Ascending aorta (tissue), 2 donors: Measurements from ENCODE around the gene MGMT. TPM values are rescaled to one million over a fixed set of nuclear protein-coding genes. Genes with fewer than 3 reads are reported as not detected.

ENCODE experiments used
- DNase-seq, 2 donors: peaks; one replicate each; pipeline ENCODE4 v3.0.0-alpha.2; 2019; ENCODE audit warnings: low spot score in 2 of 2
- H3K27ac ChIP-seq, 2 donors: fragments of 200-600 bp; sonication (generic); one replicate each; pipeline ENCODE4 v1.5.1; 2016 to 2017; ENCODE audit warnings: mild to moderate bottlenecking in 1 of 2
- H3K27me3 ChIP-seq: fragments of 200-600 bp; sonication (generic); one replicate; pipeline ENCODE4 v1.5.1; 2017
- H3K36me3 ChIP-seq, 2 donors: fragments of 200-600 bp; sonication (generic); one replicate each; pipeline ENCODE4 v1.5.1; 2016
- H3K4me1 ChIP-seq, 2 donors: fragments of 200-600 bp; sonication (generic); one replicate each; pipeline ENCODE4 v1.5.1; 2016 to 2017; ENCODE audit warnings: mild to moderate bottlenecking in 1 of 2
- H3K4me3 ChIP-seq, 2 donors: fragments of 200-600 bp; sonication (generic); one replicate each; pipeline ENCODE4 v1.5.1; 2016 to 2017; ENCODE audit warnings: mild to moderate bottlenecking in 1 of 2
- H3K9me3 ChIP-seq, 2 donors: fragments of 200-600 bp; sonication (generic); one replicate each; pipeline ENCODE4 v1.5.1; 2016
- intact Hi-C: fragments of 100-400 bp; cut with DNase I; formaldehyde crosslinking; loops from one replicate; pipeline ENCODE4 v1.15.1; 2023
- total RNA-seq: library from RNA; depleted of rRNA; stranded (reverse); fragments of >200 nt; gene quantifications from one replicate; pipeline ENCODE4 v1.1.0, GENCODE V29; 2016
- TF ChIP-seq, protein P1 (sequence below), 3 experiments: fragments of 200-600 bp in 2 of 3; fragments of 450-650 bp in 1 of 3; sonication (generic) in 2 of 3; IDR thresholded peaks; one replicate each; pipeline ENCODE4 v1.5.1; 2016 to 2019; ENCODE audit warnings: antibody characterized with exemption in 3 of 3, mild to moderate bottlenecking in 1 of 3, moderate library complexity in 1 of 3

Gene MGMT
- total RNA-seq, 1 donor from 2014 or later: 7.0 TPM

DNA sequence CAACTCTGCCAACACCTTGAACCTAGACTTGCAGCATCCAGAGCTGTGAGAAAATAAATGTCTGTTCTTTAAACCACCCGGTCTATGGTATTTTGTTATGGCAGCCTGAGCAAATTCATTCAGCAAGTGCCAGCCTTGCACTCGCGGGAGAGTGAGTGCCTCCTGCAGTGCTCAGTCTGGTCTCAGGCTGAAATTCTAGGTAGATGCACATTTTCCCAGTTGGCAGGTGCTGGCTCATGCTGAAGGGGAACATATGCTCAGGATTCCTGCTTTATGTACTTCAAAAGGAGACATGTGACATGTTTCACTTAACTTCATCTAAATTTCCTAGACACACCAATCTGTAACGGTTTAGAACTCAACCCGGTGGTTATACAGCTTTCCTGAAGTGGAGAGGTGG lies 170.8 kb downstream of the MGMT start:
- no peaks in the 10 kb centered on the region for H3K36me3 ChIP-seq
- no peaks in the 10 kb centered on the region for H3K27me3 ChIP-seq

DNA sequence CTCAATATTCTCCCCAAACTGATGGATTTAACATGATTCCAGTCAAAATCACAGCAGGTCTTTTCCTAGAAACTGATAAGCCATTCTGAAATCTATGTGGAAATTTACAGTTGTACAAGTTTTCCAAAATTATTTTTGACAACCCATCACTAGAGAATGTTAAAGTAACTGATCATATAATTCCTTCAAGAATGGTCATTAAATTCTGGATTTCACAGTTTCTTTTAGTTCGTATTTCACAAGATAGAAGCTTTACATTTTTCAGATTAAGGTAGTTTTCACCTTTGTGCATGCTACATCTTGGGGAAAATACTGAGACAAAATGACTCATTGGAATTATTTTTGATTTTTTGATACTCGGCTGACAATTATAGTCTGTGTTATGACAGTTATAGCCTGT lies 174.3 kb downstream of the MGMT start:
- H3K4me1 ChIP-seq: no peaks in the 10 kb centered on the region
- TF ChIP-seq, protein P1, sequence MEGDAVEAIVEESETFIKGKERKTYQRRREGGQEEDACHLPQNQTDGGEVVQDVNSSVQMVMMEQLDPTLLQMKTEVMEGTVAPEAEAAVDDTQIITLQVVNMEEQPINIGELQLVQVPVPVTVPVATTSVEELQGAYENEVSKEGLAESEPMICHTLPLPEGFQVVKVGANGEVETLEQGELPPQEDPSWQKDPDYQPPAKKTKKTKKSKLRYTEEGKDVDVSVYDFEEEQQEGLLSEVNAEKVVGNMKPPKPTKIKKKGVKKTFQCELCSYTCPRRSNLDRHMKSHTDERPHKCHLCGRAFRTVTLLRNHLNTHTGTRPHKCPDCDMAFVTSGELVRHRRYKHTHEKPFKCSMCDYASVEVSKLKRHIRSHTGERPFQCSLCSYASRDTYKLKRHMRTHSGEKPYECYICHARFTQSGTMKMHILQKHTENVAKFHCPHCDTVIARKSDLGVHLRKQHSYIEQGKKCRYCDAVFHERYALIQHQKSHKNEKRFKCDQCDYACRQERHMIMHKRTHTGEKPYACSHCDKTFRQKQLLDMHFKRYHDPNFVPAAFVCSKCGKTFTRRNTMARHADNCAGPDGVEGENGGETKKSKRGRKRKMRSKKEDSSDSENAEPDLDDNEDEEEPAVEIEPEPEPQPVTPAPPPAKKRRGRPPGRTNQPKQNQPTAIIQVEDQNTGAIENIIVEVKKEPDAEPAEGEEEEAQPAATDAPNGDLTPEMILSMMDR (IDR thresholded peaks at IDR 0.05): no peak
- H3K9me3 ChIP-seq: no peaks in the 10 kb centered on the region
- H3K36me3 ChIP-seq: no peaks in the 10 kb centered on the region
- H3K4me3 ChIP-seq: no peak overlapping the region
- no peak for DNase-seq
- intact Hi-C loops: no loop called here
- H3K27me3 ChIP-seq: no peaks in the 10 kb centered on the region
- H3K27ac ChIP-seq: no peak overlapping the region

More for the DNA sequence above, 170.8 kb downstream of the MGMT start:
- H3K9me3 ChIP-seq: peaks cover 0 to 6% of the 10 kb centered on the region in 2 donors
- TF ChIP-seq, protein P1 (IDR thresholded peaks at IDR 0.05): no peak
- H3K27ac ChIP-seq: no peak overlapping the region
- H3K4me1 ChIP-seq: no peaks in the 10 kb centered on the region
- no peak for DNase-seq
- no peak overlapping the region for H3K4me3 ChIP-seq
- intact Hi-C loops: no loop called here

DNA sequence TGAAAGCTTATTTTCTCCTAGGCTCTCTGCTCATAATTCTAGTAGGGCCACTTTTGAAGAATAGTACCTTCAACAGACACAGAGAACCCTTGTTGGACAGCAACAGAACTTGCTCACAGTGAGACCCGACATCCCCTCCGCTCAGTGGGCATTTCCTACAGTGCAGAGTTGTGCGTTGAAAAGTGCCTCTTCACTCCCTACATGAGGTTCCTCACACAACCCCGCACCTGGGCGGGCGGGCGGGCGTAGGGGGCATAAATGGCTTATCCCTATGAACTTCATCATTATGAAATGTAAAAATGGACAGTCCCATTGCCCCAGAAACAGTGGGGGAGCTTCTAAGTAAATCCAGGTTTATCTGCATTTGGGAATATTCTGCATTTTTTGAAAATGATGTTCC lies 174.9 kb downstream of the MGMT start:
- Histone ChIP-seq H3K27me3 (no peaks in the 10 kb centered on the region), H3K27ac (no peak overlapping the region), H3K4me3 (no peak overlapping the region), H3K9me3 (no peaks in the 10 kb centered on the region), H3K36me3 (no peaks in the 10 kb centered on the region), H3K4me1 (no peaks in the 10 kb centered on the region)
- no peak for DNase-seq
- TF ChIP-seq, protein P1 (IDR thresholded peaks at IDR 0.05): no peak
- intact Hi-C loops: no loop called here

DNA sequence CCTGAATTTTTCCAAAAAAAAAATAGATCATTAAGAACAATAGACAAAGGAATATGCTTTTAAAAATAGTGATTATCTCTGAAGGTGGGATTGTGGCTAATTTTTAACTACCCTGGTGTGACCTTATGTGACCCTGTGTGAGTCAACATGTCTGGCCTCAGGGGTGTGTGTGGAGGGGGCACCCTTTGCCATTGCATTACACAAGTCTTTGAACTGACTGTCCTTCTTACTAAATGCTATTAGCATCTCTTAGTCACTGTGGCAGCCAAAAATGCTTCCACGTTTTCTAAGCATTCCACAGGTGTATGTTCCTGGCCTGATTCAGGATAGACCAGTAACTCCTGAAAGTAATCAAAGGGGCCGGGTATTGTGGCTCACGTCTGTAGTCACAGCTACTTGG lies 175.4 kb downstream of the MGMT start:
- intact Hi-C loops: no loop called here
- DNase-seq: no peak
- Histone ChIP-seq H3K4me3 (no peak overlapping the region), H3K36me3 (no peaks in the 10 kb centered on the region), H3K27me3 (no peaks in the 10 kb centered on the region), H3K27ac (no peak overlapping the region), H3K4me1 (no peaks in the 10 kb centered on the region), H3K9me3 (no peaks in the 10 kb centered on the region)
- TF ChIP-seq, protein P1 (IDR thresholded peaks at IDR 0.05): no peak

DNA sequence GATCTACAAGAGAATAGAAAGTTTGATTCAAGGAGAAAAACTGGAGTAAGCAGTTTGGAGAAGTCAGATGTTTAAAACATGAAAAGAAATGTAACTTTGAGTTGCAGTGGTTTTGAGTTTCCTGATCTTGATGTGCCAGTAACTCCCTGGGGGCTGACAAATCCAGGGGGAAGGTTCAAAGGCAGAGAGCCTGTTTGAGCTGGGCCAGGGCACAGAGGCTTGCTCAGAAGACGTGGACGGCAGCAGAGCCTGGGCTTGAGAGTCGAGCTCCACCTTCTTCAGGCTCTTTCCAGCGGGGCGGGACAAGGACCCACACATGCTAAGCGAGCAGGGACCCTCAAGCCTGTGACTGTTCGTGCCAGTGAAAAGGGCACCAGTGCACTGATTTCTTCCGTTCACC lies 176.2 kb downstream of the MGMT start:
- H3K27ac ChIP-seq: no peak overlapping the region
- H3K27me3 ChIP-seq: no peaks in the 10 kb centered on the region
- TF ChIP-seq, protein P1 (IDR thresholded peaks at IDR 0.05): no peak
- H3K4me3 ChIP-seq: no peak overlapping the region
- DNase-seq: no peak
- no peaks in the 10 kb centered on the region for H3K4me1 ChIP-seq
- H3K9me3 ChIP-seq: no peaks in the 10 kb centered on the region
- intact Hi-C loops: no loop called here
- H3K36me3 ChIP-seq: no peaks in the 10 kb centered on the region

DNA sequence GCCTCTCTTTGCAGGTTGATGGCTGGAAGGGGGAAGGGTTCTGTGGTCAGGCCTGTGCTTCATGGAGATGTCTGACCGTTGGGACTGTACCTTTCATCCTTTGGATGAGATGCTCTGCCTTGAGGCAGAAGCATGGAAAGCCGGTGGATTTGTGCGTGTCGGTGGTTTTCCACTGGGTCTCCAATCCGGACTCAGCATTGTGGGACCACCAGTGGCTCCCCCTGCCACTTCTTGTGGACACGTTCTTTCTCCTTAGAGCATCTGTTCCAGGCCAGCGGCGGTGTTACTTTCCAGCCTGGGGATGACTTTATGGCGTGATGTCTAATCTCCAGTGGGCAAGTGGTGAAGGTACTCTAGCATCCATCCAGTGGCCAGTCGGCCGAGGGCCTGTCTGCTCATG lies 178.4 kb downstream of the MGMT start:
- H3K27me3 ChIP-seq: no peaks in the 10 kb centered on the region
- H3K4me1 ChIP-seq: no peaks in the 10 kb centered on the region
- H3K36me3 ChIP-seq: no peaks in the 10 kb centered on the region
- H3K27ac ChIP-seq: no peak overlapping the region
- intact Hi-C loops: no loop called here
- TF ChIP-seq, protein P1 (IDR thresholded peaks at IDR 0.05): no peak
- H3K4me3 ChIP-seq: no peak overlapping the region
- no peaks in the 10 kb centered on the region for H3K9me3 ChIP-seq
- no peak for DNase-seq
